Measurements from ENCODE around the gene DBF4B.

DNA sequence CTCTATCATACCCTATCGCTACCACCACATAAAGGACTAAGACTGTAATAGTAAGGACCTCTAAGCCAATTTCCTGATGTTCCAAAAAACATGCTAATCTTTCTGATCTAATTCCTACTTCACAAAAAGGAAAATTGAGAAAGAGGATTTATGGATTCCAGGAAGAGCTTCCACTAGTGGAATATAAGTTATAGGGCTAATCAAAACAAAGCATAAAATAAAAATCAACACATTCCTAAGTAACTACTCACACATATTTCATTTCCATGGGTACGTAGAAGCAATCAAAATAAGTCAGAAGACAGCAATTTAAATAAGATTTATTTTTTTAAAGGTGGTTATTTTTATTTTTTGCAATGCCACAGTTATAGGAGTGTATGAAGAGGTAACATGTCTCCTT, 31.3 kb upstream of the DBF4B start:
- TF ChIP-seq CTCF (IDR thresholded peaks at IDR 0.05; ENCODE audit: low read depth, low read length, poor library complexity, severe bottlenecking) (no peak), EZH2phosphoT487 (IDR thresholded peaks at IDR 0.05; ENCODE audit: borderline replicate concordance, low read length) (no peak)

Measured in DOHH2 (cell line).